Retinal pigment epithelial cell (primary cell): Measurements from ENCODE around the gene VPS4B.

Source experiments
- DNase-seq: peaks from one replicate; pipeline ENCODE4 v3.0.0-alpha.2; 2010; ENCODE audit warnings: low read depth
- H3K4me3 ChIP-seq: 2 replicates; pipeline ENCODE4 v1.5.1; 2011; ENCODE audit warnings: mild to moderate bottlenecking, low read length, control low read depth, moderate library complexity
- TF ChIP-seq, protein P1 (sequence below): conservative IDR thresholded peaks from 2 replicates; pipeline ENCODE4 v1.5.1; 2011; ENCODE audit warnings: low read depth, low read length, control low read depth, inconsistent platforms

Gene VPS4B

DNA sequence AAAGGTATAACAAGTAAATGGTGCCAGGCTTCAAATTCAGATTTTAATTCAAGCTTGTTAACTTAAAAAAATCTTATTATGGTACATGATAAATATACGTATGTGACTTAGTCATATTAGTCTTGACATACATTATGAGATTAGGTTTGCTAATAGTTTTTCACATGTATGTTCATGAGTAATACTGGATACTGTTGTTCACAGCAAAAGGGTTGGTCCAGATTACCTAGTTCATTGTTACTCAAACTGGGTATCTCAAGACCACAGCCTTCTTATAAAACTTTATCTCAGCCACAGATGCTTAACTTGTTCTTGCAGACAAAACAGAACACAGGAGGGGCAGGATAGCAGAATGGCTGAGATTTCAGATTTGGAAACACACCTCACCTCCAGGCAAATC lies 26.8 kb downstream of the VPS4B start:
- TF ChIP-seq, protein P1, sequence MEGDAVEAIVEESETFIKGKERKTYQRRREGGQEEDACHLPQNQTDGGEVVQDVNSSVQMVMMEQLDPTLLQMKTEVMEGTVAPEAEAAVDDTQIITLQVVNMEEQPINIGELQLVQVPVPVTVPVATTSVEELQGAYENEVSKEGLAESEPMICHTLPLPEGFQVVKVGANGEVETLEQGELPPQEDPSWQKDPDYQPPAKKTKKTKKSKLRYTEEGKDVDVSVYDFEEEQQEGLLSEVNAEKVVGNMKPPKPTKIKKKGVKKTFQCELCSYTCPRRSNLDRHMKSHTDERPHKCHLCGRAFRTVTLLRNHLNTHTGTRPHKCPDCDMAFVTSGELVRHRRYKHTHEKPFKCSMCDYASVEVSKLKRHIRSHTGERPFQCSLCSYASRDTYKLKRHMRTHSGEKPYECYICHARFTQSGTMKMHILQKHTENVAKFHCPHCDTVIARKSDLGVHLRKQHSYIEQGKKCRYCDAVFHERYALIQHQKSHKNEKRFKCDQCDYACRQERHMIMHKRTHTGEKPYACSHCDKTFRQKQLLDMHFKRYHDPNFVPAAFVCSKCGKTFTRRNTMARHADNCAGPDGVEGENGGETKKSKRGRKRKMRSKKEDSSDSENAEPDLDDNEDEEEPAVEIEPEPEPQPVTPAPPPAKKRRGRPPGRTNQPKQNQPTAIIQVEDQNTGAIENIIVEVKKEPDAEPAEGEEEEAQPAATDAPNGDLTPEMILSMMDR = no peak
- DNase-seq = no peak
- H3K4me3 ChIP-seq = no peak overlapping the region

DNA sequence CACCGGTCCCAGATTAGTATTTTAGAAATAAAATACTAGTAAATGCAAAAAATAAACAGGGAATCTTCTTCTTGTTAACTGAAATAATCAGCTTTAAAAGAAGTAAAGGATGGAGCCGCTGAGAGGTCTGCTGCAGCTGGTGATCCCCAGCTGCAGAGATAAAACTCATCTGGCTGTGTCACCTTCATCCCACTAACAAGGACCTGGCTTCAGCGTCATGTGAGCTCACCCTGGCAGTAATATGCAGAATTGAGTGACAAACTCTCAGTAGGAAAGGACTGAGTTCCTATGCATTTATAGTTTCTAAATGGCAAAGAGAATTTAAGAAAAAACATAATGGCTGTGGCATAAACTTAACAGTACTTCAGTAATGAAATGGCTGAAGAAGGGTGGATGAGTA lies 27.3 kb downstream of the VPS4B start:
- TF ChIP-seq, protein P1 = no peak
- DNase-seq = no peak
- no peak overlapping the region for H3K4me3 ChIP-seq

DNA sequence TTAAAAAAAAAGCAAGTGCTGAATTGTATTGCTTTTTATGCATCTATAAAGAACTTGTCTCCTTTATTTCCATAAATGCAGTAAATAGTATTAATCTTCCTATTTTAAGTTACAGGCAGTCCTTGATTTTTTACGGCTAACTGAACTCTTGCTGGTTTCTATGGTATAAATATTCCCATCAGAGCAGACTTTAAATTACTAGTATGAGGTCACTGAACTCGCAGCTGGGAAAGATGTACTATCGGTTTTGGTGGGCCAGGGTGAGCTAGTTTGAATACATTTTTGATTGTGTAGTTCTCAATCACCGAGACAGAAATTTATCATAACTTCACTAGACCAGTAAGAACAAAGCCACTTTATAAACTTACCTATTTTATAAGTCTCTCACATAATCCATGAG lies 34.4 kb downstream of the VPS4B start:
- H3K4me3 ChIP-seq = no peak overlapping the region
- DNase-seq = no peak
- TF ChIP-seq, protein P1 = no peak

DNA sequence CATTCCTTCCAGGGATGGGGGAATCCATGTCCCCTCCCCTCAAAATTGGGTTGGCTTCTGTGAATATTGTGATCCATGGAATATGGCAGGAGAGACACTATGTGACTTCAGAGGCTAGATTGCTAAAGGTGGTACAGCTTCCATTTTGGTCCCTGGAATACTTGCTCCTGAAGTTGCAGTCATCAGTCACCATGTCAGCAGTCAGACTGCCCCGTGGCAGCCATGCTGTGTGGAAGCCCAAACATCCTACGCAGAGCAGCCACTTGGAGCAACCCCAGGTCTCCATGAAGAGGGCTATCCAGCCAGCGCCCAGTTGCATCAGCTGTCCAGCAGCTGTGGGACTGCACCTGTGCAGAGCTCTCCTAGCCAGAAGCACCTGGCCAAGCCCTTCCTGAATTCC lies 39.4 kb downstream of the VPS4B start:
- H3K4me3 ChIP-seq = no peak overlapping the region
- TF ChIP-seq, protein P1 = no peak
- DNase-seq = no peak

DNA sequence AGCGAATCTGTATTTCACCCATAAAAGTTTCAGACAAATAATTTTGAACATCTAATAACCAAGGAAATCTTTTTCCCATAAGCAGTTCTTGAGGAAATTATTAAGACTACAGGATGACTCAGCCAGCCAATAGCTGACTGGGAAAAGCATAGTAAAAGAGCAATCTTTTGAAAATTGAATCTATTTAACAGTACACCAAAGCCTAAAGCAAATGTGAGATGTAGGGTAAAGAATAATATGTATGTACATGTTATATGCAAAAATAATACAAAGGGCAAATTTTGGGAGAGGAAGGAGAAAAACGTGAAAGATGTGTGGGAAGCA lies 42.7 kb downstream of the VPS4B start:
- TF ChIP-seq, protein P1 = no peak
- no peak overlapping the region for H3K4me3 ChIP-seq
- no peak for DNase-seq

DNA sequence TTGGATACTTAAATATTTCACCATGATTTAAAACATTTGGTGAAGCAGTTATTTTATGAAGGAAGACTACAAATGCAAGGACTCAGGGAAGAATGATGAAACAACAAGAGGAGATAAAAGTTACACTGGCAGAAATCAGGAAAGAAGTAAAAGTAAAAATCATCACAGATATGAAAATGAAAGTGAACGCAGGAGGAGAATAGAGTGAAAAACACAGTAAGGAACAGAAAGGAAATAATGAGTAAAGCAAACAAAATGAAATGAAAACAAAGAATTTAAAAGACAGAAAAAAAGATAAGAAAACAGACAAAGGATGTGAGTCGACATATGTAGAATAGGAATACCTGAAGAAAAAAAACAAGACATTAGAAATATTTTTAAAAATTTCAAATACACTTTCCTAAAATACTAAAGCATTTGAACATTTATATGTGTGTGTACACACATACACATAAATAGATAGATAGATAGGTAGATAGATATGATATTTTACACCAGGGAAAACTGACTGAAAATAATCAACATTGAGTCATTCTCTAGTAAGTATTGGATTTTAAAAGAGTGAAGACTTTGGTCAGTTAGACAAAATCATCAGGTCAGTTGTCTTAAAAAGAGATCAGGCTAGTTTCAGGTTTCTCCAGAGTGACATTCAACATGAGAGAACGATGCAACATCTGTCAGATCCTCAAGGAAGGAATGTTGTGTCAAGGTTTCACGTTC lies 43.2 kb downstream of the VPS4B start:
- DNase-seq = no peak
- TF ChIP-seq, protein P1 = no peak
- H3K4me3 ChIP-seq = no peak overlapping the region

DNA sequence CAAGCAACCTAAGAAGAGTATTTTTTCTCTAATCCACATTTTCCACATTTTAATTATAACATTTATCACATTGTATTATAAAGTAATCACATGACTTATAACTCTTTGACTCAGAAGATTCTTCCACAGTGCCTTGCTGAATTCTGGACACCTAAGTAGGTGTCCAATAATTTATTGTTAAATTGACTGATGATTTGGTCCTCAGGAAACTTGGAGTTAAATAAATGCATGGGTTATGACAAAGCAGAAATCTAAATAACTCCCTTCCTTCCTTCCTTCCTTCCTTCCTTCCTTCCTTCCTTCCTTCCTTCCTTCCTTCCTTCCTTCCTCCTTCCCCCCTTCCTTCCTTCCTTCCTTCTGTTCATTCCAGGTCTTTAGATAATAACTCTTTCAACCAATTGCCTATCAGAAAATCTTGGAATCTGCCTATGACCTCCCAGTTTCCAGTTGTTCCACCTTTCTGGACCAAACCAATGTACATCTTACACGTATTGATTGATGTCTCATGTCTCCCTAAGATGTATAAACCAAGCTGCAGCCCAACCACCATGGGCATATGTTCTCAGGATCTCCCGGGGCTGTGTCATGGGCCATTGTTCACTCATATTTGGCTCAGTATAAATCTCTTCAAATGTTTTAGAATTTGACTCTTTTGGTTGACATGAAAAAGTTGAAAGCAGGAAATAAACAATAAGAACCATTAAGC lies 44.8 kb downstream of the VPS4B start:
- TF ChIP-seq, protein P1 = no peak
- H3K4me3 ChIP-seq = no peak overlapping the region
- no peak for DNase-seq
